GM18868 (cell line): ENCODE results near the gene TAF12.
"Not testable (repeated sequence)": the region's sequence is repeated elsewhere in the genome, so short reads cannot be mapped to it uniquely, and the experiment has no call there.

Experiments used
- ATAC-seq: cut with Tn5 transposase; IDR thresholded peaks from one replicate; pipeline ENCODE4 v1.9.1; 2021; ENCODE audit warnings: mild to moderate bottlenecking, moderate library complexity; ENCODE audit not compliant: unreplicated experiment

Gene TAF12

GRCh38 chr1:28586585-28587391 is 56.1 kb downstream of the TAF12 start:
- ATAC-seq, result not testable (repeated sequence)

- no peak for ATAC-seq
Observed at GRCh38 chr1:28582248-28582615, 60.6 kb downstream of the TAF12 start.

GRCh38 chr1:28581531-28582247 is 61.2 kb downstream of the TAF12 start:
- peak; percentile 82 for ATAC-seq

- ATAC-seq, result peak; percentile 10
Observed at GRCh38 chr1:28580722-28581530, 61.9 kb downstream of the TAF12 start.

GRCh38 chr1:28579401-28579800 is 63.5 kb downstream of the TAF12 start:
- ATAC-seq, result no peak

- no peak for ATAC-seq
Observed at GRCh38 chr1:28578696-28579218, 64.1 kb downstream of the TAF12 start.

GRCh38 chr1:28577738-28578536 is 64.9 kb downstream of the TAF12 start:
- ATAC-seq, result no peak

- no peak for ATAC-seq
Observed at GRCh38 chr1:28577052-28577678, 65.7 kb downstream of the TAF12 start.

- no peak for ATAC-seq
Observed at GRCh38 chr1:28573564-28573963, 69.3 kb downstream of the TAF12 start.

GRCh38 chr1:28572891-28573290 is 70.0 kb downstream of the TAF12 start:
- not testable (repeated sequence) for ATAC-seq

GRCh38 chr1:28571911-28572310 is 71.0 kb downstream of the TAF12 start:
- ATAC-seq, result no peak

GRCh38 chr1:28566931-28567330 is 75.9 kb downstream of the TAF12 start:
- no peak for ATAC-seq

GRCh38 chr1:28565726-28566125 is 77.1 kb downstream of the TAF12 start:
- ATAC-seq, result no peak

GRCh38 chr1:28565040-28565439 is 77.8 kb downstream of the TAF12 start:
- ATAC-seq, result no peak

- no peak for ATAC-seq
Observed at GRCh38 chr1:28564310-28564709, 78.6 kb downstream of the TAF12 start.

- ATAC-seq, result no peak
Observed at GRCh38 chr1:28560886-28561285, 82.0 kb downstream of the TAF12 start.
